Thyroid gland (tissue), 4 donors: ENCODE data around the gene KMT2B. TPM values are rescaled to one million over a fixed set of nuclear protein-coding genes. Genes with fewer than 3 reads are reported as not detected.

Source experiments
- DNase-seq, 2 donors: peaks; one replicate each; pipeline ENCODE4 v3.0.0-alpha.2; 2019
- H3K27ac ChIP-seq, 3 donors: fragments of 200-600 bp; sonication (generic); 1 replicate in 2 of 3; 2 replicates in 1 of 3; pipeline ENCODE4 v1.5.1; 2016 to 2019; ENCODE audit warnings: mild to moderate bottlenecking in 1 of 3, moderate library complexity in 1 of 3
- H3K27me3 ChIP-seq: fragments of 200-600 bp; sonication (generic); one replicate; pipeline ENCODE4 v1.5.1; 2019
- H3K36me3 ChIP-seq, 2 donors: fragments of 200-600 bp; sonication (generic); one replicate each; pipeline ENCODE4 v1.5.1; 2016 to 2019
- H3K4me1 ChIP-seq, 2 donors: fragments of 200-600 bp; sonication (generic); one replicate each; pipeline ENCODE4 v1.5.1; 2017 to 2019
- H3K4me3 ChIP-seq, 3 donors: fragments of 200-600 bp; sonication (generic); replicated peaks in 1 of 3; 1 replicate in 2 of 3; 2 replicates in 1 of 3; pipeline ENCODE4 v1.5.1; 2016; ENCODE audit warnings: mild to moderate bottlenecking in 1 of 3
- H3K9me3 ChIP-seq: fragments of 200-600 bp; sonication (generic); one replicate; pipeline ENCODE4 v1.5.1; 2017
- CTCF ChIP-seq, 6 experiments: fragments of 200-600 bp in 3 of 6; fragments of 450-650 bp in 3 of 6; sonication (generic) in 3 of 6; IDR thresholded peaks; one replicate each; pipeline ENCODE4 v1.5.1; 2016 to 2019; ENCODE audit warnings: antibody characterized with exemption in 6 of 6, mild to moderate bottlenecking in 2 of 6, inconsistent platforms in 1 of 6, moderate library complexity in 1 of 6
- POLR2A ChIP-seq, 2 donors: fragments of 450-650 bp; IDR thresholded peaks; one replicate each; pipeline ENCODE4 v1.6.1; 2017; ENCODE audit warnings: antibody characterized with exemption in 2 of 2, mild to moderate bottlenecking in 2 of 2, moderate library complexity in 1 of 2
- whole genome bisulfite sequencing, 2 donors: methylation state at CpG; one replicate each; pipeline ENCODE4 v1.1.5; 2017; 5-methylcytosine and 5-hydroxymethylcytosine counted together
- intact Hi-C: fragments of 100-400 bp; cut with DNase I; formaldehyde crosslinking; loops from one replicate; pipeline ENCODE4 v1.15.1; 2023
- total RNA-seq, 4 donors: library from RNA; depleted of rRNA; stranded (reverse); fragments of >200 nt; gene quantifications; one replicate each; pipeline ENCODE4 v1.2.3, GENCODE V29; 2016

KMT2B gene
- total RNA-seq, 4 donors from 2014 or later = 12.4 to 29.4 (median 19.7) TPM

GRCh38 chr19:35783469-35784434 lies 65.9 kb downstream of the KMT2B start:
- peaks cover 0 to 3% of the 10 kb centered on the region in 2 donors for H3K36me3 ChIP-seq
- H3K27ac ChIP-seq = no peak overlapping the region
- intact Hi-C loops = no loop called here
- DNase-seq = no peak
- 84 to 87% methylated on average over 28 of the region's 28 CpGs for WGBS, 2 donors
- H3K9me3 ChIP-seq = no peaks in the 10 kb centered on the region
- H3K4me1 ChIP-seq = no peaks in the 10 kb centered on the region
- TF ChIP-seq CTCF (IDR thresholded peaks at IDR 0.05) (no peak), POLR2A (IDR thresholded peaks at IDR 0.05) (no peak)
- H3K4me3 ChIP-seq = no peak overlapping the region
- H3K27me3 ChIP-seq = no peaks in the 10 kb centered on the region

GRCh38 chr19:35784503-35785338 lies 66.9 kb downstream of the KMT2B start:
- WGBS, 2 donors = 80 to 84% methylated on average over 27 to 29 of the region's 45 CpGs
- Histone ChIP-seq H3K27me3 (no peaks in the 10 kb centered on the region), H3K4me1 (no peaks in the 10 kb centered on the region), H3K27ac (no peak overlapping the region), H3K36me3 (peaks cover 0 to 3% of the 10 kb centered on the region in 2 donors), H3K4me3 (no peak overlapping the region), H3K9me3 (no peaks in the 10 kb centered on the region)
- TF ChIP-seq CTCF (IDR thresholded peaks at IDR 0.05) (no peak), POLR2A (IDR thresholded peaks at IDR 0.05) (no peak)
- intact Hi-C loops = no loop called here
- no peak for DNase-seq

- no peak overlapping the region for H3K27ac ChIP-seq
- intact Hi-C loops = no loop called here
- H3K36me3 ChIP-seq = peaks cover 0 to 3% of the 10 kb centered on the region in 2 donors
- TF ChIP-seq POLR2A (IDR thresholded peaks at IDR 0.05) = no peak
- H3K4me3 ChIP-seq = no peak overlapping the region
- H3K4me1 ChIP-seq = no peaks in the 10 kb centered on the region
- DNase-seq = no peak
- WGBS, 2 donors = 96 to 99% methylated on average over 9 to 10 of the region's 10 CpGs
- H3K9me3 ChIP-seq = no peaks in the 10 kb centered on the region
- no peaks in the 10 kb centered on the region for H3K27me3 ChIP-seq
These were observed 67.5 kb downstream of the KMT2B start for GRCh38 chr19:35785339-35785627.

- Histone ChIP-seq H3K27ac (no peak overlapping the region), H3K9me3 (no peaks in the 10 kb centered on the region), H3K27me3 (no peaks in the 10 kb centered on the region), H3K36me3 (no peaks in the 10 kb centered on the region), H3K4me3 (no peak overlapping the region), H3K4me1 (peaks cover 0 to 8% of the 10 kb centered on the region in 2 donors)
- DNase-seq = no peak
- intact Hi-C loops = no loop called here
- 92 to 93% methylated on average over 29 of the region's 31 CpGs for WGBS, 2 donors
- TF ChIP-seq CTCF (IDR thresholded peaks at IDR 0.05) (no peak), POLR2A (IDR thresholded peaks at IDR 0.05) (no peak)
These were observed 68.7 kb downstream of the KMT2B start for GRCh38 chr19:35786299-35787160.

- H3K27ac ChIP-seq = no peak overlapping the region
- intact Hi-C loops = no loop called here
- H3K4me3 ChIP-seq = no peak overlapping the region
- peaks cover 0 to 8% of the 10 kb centered on the region in 2 donors for H3K4me1 ChIP-seq
- no peak for DNase-seq
- no peaks in the 10 kb centered on the region for H3K36me3 ChIP-seq
- H3K9me3 ChIP-seq = no peaks in the 10 kb centered on the region
- WGBS, 2 donors = 93 to 100% methylated on average over 1 to 3 of the region's 15 CpGs
- H3K27me3 ChIP-seq = no peaks in the 10 kb centered on the region
- TF ChIP-seq CTCF (IDR thresholded peaks at IDR 0.05) (no peak), POLR2A (IDR thresholded peaks at IDR 0.05) (no peak)
These were observed 69.5 kb downstream of the KMT2B start for GRCh38 chr19:35787227-35787799.
